GM21447 (cell line): Measurements from ENCODE around the gene SLC22A25.
"Not testable (repeated sequence)": the region's sequence is repeated elsewhere in the genome, so short reads cannot be mapped to it uniquely, and the experiment has no call there.

Source experiments
- ATAC-seq: cut with Tn5 transposase; IDR thresholded peaks from one replicate; pipeline ENCODE4 v1.9.1; 2021; ENCODE audit not compliant: unreplicated experiment

SLC22A25 gene

GRCh38 chr11:63235471-63236461 is 7.6 kb downstream of the SLC22A25 start:
- not testable (repeated sequence) for ATAC-seq

DNA sequence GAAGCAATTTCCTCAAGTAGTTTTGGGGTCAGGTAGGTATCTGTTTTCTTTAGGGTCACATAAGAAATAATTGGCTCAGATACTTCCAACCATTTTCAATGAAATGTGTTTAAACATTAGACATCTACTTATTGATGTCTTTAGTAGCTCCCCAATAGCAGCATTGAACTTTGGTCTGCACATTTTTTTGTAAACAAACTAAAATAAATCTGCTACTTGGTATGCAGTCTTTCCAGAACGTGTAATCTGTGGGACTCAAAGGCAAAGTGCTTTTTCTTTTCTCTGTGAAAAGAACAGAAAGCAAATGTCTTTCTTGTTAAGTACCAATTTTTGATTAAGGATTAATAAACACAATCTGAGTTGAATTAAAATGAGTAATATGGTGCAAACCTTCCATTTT is 13.6 kb downstream of the SLC22A25 start:
- no peak for ATAC-seq

DNA sequence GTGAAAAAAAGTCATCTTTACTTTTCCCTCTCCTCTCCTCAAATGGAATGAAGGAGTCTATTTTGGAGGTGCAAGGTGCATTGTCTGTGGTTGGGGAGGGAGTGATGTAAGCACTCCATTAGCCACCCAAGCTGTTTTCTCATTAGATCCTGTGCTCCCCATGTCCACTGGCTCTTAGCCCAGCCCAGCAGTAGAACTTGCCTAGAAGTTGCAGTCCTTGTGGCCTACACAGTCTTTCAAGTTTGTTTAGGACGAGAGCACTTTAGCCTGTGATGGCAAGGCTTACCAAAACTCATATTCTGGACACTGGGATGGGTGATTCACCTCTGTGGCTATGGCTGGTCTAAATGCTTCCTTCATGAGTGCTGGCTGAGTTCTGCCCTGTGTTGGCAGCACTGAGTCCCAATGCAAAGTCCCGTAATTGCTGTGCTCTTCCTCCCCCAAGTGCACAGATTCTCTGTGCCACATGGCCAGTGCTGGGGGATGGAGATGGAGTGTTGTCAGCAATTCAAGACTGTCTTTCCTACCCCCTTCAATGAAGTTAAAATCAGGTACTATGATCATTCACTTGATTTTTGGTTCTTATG is 15.8 kb downstream of the SLC22A25 start:
- no peak for ATAC-seq

- ATAC-seq, result no peak
Measured at GRCh38 chr11:63226488-63227114, 16.8 kb downstream of the SLC22A25 start.

DNA sequence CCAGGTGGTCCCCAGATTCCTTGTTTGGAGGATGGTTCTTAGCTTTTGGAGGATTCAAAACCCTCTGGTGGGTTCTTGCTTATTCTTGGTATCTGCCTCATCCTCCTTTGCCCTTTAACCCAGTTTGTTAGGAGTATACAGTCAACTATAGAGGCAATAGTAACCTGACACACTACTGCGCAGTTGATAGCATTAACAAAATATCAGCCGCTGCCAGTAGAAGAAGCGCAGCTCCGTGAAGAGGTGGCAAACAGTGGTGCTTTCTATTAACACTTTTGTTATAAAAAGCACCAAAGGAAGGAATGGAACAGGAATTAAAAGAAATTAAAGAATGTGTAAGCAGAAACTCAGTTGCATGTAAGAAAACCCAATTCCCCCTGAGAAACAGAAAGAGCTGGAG is 29.3 kb downstream of the SLC22A25 start:
- no peak for ATAC-seq

DNA sequence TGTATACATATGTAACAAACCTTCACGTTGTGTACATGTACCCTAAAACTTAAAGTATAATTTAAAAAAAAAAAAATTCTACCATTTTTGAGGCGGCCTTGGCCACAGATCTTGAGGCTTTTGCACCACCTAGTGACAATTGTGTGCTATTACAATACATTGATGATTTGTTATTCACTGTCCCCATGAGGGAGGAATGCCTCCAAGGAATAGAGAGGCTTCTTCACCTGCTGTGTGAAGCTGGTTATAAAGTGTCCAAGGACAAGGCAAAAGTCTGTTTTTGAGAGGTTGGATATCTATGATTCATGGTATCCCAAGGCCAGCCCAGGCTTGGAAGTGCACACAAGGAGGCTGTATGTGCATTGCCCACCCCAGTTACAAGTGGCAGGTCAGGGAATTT is 30.7 kb downstream of the SLC22A25 start:
- no peak for ATAC-seq

- ATAC-seq, result no peak
Measured at GRCh38 chr11:63210111-63210510, 33.3 kb downstream of the SLC22A25 start.
